Measurements from ENCODE around the gene HIF3A. TPM values are rescaled to one million over a fixed set of nuclear protein-coding genes. Genes with fewer than 3 reads are reported as not detected.

The HIF3A gene
- total RNA-seq, 1 donor from 2014 or later: 155 TPM

DNA sequence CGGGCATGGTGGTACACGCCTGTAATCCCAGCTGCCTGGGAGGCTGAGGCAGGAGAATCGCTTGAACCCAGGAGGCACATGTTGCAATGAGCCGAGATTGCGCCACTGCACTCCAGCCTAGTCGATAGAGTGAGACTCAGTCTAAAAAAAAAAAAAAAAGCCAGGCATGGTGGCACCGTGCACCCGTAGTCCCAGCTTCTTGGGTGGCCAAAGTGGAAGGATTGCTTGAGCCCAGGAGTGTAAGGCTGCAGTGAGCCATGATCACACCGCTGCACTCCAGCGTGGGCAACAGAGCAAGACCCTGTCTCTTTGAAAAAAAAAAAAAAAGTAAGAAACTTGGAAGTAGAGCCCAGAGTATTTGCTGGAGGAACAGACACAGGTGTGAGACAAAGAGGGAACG lies 88.8 kb downstream of the HIF3A start:
- TF ChIP-seq POLR2A (IDR thresholded peaks at IDR 0.05) (no peak), POLR2AphosphoS5 (IDR thresholded peaks at IDR 0.05; ENCODE audit: insufficient read depth in 1 of 2, low read depth in 1 of 2) (no peak)
- TF ChIP-seq, protein P1, sequence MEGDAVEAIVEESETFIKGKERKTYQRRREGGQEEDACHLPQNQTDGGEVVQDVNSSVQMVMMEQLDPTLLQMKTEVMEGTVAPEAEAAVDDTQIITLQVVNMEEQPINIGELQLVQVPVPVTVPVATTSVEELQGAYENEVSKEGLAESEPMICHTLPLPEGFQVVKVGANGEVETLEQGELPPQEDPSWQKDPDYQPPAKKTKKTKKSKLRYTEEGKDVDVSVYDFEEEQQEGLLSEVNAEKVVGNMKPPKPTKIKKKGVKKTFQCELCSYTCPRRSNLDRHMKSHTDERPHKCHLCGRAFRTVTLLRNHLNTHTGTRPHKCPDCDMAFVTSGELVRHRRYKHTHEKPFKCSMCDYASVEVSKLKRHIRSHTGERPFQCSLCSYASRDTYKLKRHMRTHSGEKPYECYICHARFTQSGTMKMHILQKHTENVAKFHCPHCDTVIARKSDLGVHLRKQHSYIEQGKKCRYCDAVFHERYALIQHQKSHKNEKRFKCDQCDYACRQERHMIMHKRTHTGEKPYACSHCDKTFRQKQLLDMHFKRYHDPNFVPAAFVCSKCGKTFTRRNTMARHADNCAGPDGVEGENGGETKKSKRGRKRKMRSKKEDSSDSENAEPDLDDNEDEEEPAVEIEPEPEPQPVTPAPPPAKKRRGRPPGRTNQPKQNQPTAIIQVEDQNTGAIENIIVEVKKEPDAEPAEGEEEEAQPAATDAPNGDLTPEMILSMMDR (IDR thresholded peaks at IDR 0.05): no peak
- peaks cover 0 to 77% of the 10 kb centered on the region in 2 donors for H3K36me3 ChIP-seq
- no peak for DNase-seq (ENCODE audit: extremely low spot score in 2 of 2)

DNA sequence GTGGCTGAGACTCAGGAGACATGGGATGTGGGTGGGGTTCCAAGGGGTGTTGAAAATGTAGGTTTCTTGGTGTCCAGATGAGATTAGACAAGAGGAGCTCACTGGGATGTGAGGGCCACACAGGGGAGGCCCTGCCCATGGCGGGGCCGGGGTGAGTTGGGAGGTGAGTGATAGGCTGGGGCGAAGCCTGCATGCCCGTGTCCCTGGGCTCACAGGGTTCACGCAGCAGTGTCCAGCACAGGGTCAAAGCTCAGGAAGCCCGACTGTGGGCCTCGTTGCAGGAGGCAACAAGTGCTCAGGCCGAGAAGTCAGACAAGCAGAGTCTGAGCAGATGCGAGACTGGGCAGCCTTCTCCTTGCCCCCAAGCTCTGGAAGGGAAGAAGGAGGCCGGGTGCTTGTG lies 89.3 kb downstream of the HIF3A start:
- Histone ChIP-seq H3K4me3 (no peak overlapping the region), H3K27ac (no peak overlapping the region), H3K27me3 (no peaks in the 10 kb centered on the region), H3K4me1 (peaks cover 8% of the 10 kb centered on the region), H3K9me3 (no peaks in the 10 kb centered on the region), H3K36me3 (peaks cover 0 to 81% of the 10 kb centered on the region in 2 donors)
- no peak for DNase-seq (ENCODE audit: extremely low spot score in 2 of 2)
- TF ChIP-seq POLR2AphosphoS5 (IDR thresholded peaks at IDR 0.05; ENCODE audit: insufficient read depth in 1 of 2, low read depth in 1 of 2) (no peak), POLR2A (IDR thresholded peaks at IDR 0.05) (no peak)
- TF ChIP-seq, protein P1 (IDR thresholded peaks at IDR 0.05): no peak
- intact Hi-C loops (cut with DNase I): no loop called here

More for the DNA sequence above, 88.8 kb downstream of the HIF3A start:
- Histone ChIP-seq H3K4me3 (no peak overlapping the region), H3K27me3 (no peaks in the 10 kb centered on the region), H3K27ac (no peak overlapping the region), H3K9me3 (no peaks in the 10 kb centered on the region), H3K4me1 (peaks cover 8% of the 10 kb centered on the region)
- intact Hi-C loops (cut with DNase I): no loop called here

DNA sequence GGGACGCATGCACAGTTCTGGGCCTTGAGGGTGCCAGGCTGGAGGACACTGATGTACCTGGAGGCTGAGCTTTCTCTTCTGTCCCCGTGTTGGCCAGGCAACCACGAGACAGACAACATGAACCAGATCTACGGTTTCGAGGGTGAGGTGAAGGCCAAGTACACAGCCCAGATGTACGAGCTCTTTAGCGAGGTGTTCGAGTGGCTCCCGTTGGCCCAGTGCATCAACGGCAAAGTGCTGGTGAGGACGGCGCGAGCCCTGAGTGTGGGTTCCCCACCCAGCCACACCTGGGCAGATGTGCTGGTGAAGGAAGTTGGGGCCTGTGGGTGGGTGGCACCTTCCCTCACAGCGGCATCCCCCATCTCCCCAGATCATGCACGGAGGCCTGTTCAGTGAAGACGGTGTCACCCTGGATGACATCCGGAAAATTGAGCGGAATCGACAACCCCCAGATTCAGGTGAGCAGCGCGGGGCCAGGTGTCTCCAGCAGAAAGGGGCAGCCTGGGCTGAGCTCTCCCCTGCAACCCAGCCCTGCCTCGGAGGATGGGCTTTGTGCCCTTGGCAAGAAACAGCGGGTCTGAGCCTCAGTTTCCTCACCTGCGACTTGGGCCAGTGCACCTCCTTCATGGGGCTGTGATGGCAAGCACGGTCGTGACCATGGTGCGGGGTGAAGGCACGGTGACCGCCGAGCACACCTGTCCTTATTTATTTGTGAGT lies 90.3 kb downstream of the HIF3A start:
- Histone ChIP-seq H3K27me3 (no peaks in the 10 kb centered on the region), H3K4me3 (no peak overlapping the region), H3K9me3 (no peaks in the 10 kb centered on the region), H3K36me3 (peaks cover 0 to 79% of the 10 kb centered on the region in 2 donors), H3K4me1 (peaks cover 3% of the 10 kb centered on the region), H3K27ac (no peak overlapping the region)
- intact Hi-C loops (cut with DNase I): no loop called here
- TF ChIP-seq, protein P1 (IDR thresholded peaks at IDR 0.05): no peak
- no peak for TF ChIP-seq POLR2AphosphoS5 (IDR thresholded peaks at IDR 0.05; ENCODE audit: insufficient read depth in 1 of 2, low read depth in 1 of 2)
- no peak for TF ChIP-seq POLR2A (IDR thresholded peaks at IDR 0.05)
- no peak for DNase-seq (ENCODE audit: extremely low spot score in 2 of 2)

DNA sequence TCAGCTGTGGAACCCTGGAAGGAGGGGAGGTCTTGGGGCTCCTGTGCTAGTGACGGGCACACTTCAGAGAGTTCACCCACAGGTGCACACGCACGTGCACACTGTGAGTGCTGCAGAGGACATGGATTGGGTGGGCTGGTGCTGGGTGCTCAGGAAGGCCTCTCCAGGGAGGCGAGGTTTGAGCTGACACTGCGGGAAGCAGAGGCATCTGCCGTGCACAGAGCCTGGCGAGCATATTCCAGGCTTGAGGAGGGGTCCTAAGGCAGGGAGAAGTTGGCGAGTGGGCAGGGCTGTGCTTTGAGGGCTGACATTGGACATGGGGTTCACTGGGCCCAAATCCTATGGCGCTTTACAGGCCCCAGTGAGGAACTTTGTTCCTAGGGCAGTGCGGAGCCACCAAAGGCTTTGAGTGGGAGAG lies 90.9 kb downstream of the HIF3A start:
- Histone ChIP-seq H3K4me3 (no peak overlapping the region), H3K9me3 (no peaks in the 10 kb centered on the region), H3K4me1 (peaks cover 5% of the 10 kb centered on the region), H3K36me3 (peaks cover 0 to 73% of the 10 kb centered on the region in 2 donors), H3K27ac (no peak overlapping the region), H3K27me3 (no peaks in the 10 kb centered on the region)
- TF ChIP-seq, protein P1 (IDR thresholded peaks at IDR 0.05): no peak
- TF ChIP-seq POLR2AphosphoS5 (IDR thresholded peaks at IDR 0.05; ENCODE audit: insufficient read depth in 1 of 2, low read depth in 1 of 2) (no peak), POLR2A (IDR thresholded peaks at IDR 0.05) (no peak)
- intact Hi-C loops (cut with DNase I): no loop called here
- no peak for DNase-seq (ENCODE audit: extremely low spot score in 2 of 2)
